Measurements from ENCODE around the gene ANGPTL8. TPM values are rescaled to one million over a fixed set of nuclear protein-coding genes. Genes with fewer than 3 reads are reported as not detected.

Gene ANGPTL8
- total RNA-seq, 1 donor from 2014 or later: not detected

DNA sequence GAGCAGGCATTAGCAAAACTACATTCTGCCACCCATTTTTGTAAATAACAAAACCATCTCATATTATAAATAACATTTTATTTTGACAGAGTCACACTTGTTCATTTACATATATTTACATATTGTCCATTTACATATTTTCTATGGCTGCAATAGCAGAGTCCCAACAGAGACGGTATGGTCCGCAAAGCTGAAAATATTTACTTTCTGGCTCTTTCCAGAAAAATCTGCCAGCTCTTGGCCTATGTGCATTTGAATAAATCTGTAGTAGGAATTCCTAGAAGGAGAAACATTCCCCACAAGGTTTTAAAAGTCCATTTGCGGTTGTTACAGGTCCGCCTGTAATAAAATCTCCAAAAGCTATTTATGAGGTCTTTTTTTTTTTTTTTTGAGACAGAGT, 50.8 kb downstream of the ANGPTL8 start:
- TF ChIP-seq CTCF (IDR thresholded peaks at IDR 0.05): no peak
- DNase-seq (ENCODE audit: low spot score in 2 of 2): no peak
- Histone ChIP-seq H3K27me3 (no peaks in the 10 kb centered on the region), H3K4me3 (no peak overlapping the region), H3K36me3 (no peaks in the 10 kb centered on the region), H3K27ac (no peak overlapping the region), H3K4me1 (peaks cover 0 to 3% of the 10 kb centered on the region in 2 donors), H3K9me3 (no peaks in the 10 kb centered on the region)
- intact Hi-C loops (cut with DNase I): loop anchor here (5.0 kb wide), 1 partner anchor 297 kb away; no protein-coding TSS in a partner anchor

DNA sequence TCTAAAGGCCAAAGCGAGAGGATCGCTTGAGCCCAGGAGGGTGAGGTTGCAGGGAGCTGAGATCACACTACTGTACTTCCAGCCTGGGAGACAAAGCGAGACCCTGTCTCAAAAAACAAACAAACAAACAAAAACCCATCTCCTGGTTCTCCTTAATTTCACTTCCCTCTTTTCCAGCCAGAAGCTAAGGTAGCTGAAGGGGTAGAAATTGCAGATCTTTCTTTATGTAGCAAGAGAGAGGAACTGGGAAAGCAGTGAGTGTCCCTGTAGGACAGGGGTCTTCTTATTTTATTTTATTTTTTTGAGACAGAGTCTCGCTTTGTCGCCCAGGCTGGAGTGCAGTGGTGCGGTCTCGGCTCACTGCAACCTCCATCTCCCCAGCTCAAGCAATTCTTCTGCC, 52.0 kb downstream of the ANGPTL8 start:
- no peak for DNase-seq (ENCODE audit: low spot score in 2 of 2)
- no peaks in the 10 kb centered on the region for H3K36me3 ChIP-seq
- no peak overlapping the region for H3K4me3 ChIP-seq
- H3K9me3 ChIP-seq: no peaks in the 10 kb centered on the region
- intact Hi-C loops (cut with DNase I): loop anchor here (5.0 kb wide), 1 partner anchor 296 kb away; no protein-coding TSS in a partner anchor
- peaks cover 0 to 6% of the 10 kb centered on the region in 2 donors for H3K4me1 ChIP-seq
- H3K27me3 ChIP-seq: no peaks in the 10 kb centered on the region
- H3K27ac ChIP-seq: no peak overlapping the region
- no peak for TF ChIP-seq CTCF (IDR thresholded peaks at IDR 0.05)

Other genes starting within 250 kb of the ANGPTL8 start
- 37.4 TPM for gene LDLR, start 150.2 kb upstream of the ANGPTL8 start, total RNA-seq
- 1.1 TPM for gene SPC24, start 83.8 kb upstream of the ANGPTL8 start, total RNA-seq
- gene KANK2, start 42.1 kb upstream of the ANGPTL8 start, total RNA-seq: 572 TPM
- 140 TPM for gene DOCK6, start 22.9 kb downstream of the ANGPTL8 start, total RNA-seq
- gene TSPAN16, start 56.5 kb downstream of the ANGPTL8 start, total RNA-seq: not detected
- gene RAB3D, start 100.0 kb downstream of the ANGPTL8 start, total RNA-seq: 33.6 TPM
- 225 TPM for gene TMEM205, start 106.6 kb downstream of the ANGPTL8 start, total RNA-seq
- 79.0 TPM for gene CCDC159, start 106.9 kb downstream of the ANGPTL8 start, total RNA-seq
- gene PLPPR2, start 115.8 kb downstream of the ANGPTL8 start, total RNA-seq: 61.4 TPM
- 4.5 TPM for gene SWSAP1, start 135.0 kb downstream of the ANGPTL8 start, total RNA-seq
- gene EPOR, start 144.7 kb downstream of the ANGPTL8 start, total RNA-seq: 0.21 TPM
- gene RGL3, start 179.7 kb downstream of the ANGPTL8 start, total RNA-seq: 63.2 TPM
- gene ODAD3, start 195.5 kb downstream of the ANGPTL8 start, total RNA-seq: not detected
- gene PRKCSH, start 196.0 kb downstream of the ANGPTL8 start, total RNA-seq: 208 TPM
- not detected for gene ELAVL3, start 241.4 kb downstream of the ANGPTL8 start, total RNA-seq

Measured in ascending aorta (tissue), 2 donors.